ENCODE data around the gene SLC34A3.

DNA sequence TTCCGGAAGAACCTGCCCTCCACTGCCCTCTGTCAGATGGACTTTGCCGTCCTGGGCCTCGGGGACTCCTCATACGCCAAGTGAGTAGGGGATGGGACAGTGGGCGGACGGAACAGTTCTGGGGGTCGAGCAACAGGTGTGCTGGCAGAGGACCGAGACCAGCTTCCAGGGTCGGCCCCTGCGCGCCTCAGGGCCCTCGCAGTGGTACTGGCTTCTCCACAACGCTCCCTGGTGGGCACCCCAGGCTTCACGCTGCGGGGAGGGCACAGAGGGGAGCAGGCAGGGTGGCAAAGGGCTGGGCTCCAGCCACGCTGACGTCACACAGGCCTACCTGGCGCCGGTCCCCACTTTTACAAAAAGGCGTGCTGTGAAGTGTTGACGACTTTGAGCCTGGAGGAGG is 18.2 kb upstream of the SLC34A3 start:
- TF ChIP-seq, protein P1, sequence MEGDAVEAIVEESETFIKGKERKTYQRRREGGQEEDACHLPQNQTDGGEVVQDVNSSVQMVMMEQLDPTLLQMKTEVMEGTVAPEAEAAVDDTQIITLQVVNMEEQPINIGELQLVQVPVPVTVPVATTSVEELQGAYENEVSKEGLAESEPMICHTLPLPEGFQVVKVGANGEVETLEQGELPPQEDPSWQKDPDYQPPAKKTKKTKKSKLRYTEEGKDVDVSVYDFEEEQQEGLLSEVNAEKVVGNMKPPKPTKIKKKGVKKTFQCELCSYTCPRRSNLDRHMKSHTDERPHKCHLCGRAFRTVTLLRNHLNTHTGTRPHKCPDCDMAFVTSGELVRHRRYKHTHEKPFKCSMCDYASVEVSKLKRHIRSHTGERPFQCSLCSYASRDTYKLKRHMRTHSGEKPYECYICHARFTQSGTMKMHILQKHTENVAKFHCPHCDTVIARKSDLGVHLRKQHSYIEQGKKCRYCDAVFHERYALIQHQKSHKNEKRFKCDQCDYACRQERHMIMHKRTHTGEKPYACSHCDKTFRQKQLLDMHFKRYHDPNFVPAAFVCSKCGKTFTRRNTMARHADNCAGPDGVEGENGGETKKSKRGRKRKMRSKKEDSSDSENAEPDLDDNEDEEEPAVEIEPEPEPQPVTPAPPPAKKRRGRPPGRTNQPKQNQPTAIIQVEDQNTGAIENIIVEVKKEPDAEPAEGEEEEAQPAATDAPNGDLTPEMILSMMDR (IDR thresholded peaks at IDR 0.05): no peak
- TF ChIP-seq POLR2A (IDR thresholded peaks at IDR 0.05): no peak

All from thyroid gland (tissue), 4 donors.